Hematopoietic multipotent progenitor cell treated with erythropoietin and hydrocortisone succinate and interleukin-3 and kit ligand, for 8 days (in vitro differentiated cells): ENCODE data around the gene TSPAN18.

ENCODE experiments used
- DNase-seq: peaks from one replicate; pipeline ENCODE4 v3.0.0-alpha.2; 2015

The TSPAN18 gene, protein sequence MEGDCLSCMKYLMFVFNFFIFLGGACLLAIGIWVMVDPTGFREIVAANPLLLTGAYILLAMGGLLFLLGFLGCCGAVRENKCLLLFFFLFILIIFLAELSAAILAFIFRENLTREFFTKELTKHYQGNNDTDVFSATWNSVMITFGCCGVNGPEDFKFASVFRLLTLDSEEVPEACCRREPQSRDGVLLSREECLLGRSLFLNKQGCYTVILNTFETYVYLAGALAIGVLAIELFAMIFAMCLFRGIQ

DNA sequence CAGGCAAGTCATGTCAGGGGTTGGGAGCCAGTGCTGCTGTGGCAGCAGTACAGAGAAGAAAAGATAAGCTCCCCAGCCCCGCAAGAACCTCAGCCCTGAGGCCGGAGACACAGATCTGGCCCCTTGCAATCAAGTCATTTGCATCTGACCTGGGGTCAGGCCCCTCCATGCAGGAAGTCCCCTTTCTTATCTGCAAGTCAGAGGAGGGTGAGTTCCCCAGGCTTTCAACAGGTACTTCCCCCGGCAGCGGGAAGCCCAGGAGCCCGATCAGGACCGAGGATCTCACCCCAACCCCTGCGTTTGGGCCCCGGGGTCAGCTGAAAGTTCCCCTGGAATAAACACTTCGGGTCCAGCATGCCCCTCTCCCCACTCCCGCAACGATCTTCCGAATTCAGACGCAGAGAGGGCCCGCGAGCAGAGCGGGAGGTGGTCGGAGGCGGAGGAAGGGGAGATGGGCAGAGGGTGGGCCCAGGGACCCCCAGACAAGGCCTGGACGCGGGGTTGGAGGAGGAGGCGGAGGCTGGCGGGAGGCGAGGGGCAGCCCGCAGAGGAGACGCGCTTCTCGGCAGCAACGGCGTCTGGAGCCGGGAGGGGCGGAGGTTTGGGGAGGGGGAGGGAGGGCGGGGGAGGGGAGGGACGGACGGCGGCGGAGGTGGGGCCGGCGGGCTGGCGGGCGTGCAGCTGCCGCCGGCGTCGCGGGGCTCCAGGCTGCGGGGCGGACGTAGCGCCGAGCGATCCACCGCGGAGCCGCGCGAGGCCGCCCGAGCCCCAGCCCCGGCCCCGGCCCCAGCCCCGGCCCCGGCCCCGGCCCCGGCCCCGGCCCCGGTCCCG, at the start of gene TSPAN18:
TSPAN18 (plus strand) TSS at position 680 of the 831 bp plus-strand sequence. CDS start 179,455 bp downstream, outside the sequence.
- DNase-seq = peak; percentile 54

DNA sequence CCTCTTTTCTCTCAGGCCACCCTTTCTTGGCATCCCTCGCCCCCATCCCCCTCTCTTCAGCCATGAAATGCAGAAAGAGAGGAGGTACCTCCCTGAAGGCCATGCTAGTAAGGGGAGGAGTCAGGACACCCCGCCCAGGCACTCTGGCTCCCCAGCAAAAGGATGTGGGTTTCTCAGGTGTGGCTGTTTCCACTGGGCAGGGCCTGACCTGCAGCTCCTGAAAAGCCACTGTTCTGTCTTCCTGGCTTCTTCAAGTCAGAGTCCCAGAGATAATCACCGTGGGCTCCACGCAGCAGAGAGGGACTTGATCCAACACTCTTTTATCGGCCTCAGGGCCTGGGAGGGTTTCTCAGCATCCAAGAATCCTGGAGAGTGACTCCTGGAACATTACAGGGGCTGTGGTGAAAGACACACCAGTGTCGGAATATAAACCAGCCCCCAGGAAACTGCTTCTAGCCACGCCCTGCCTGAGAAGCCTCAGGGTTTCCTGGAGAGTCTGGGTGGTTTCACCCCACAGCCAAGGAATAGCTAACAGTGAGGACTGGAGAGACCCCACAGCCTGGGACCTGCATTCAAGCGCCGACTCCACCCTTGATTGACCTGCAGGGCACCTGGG, 45.7 kb upstream of the TSPAN18 start:
- no peak for DNase-seq

DNA sequence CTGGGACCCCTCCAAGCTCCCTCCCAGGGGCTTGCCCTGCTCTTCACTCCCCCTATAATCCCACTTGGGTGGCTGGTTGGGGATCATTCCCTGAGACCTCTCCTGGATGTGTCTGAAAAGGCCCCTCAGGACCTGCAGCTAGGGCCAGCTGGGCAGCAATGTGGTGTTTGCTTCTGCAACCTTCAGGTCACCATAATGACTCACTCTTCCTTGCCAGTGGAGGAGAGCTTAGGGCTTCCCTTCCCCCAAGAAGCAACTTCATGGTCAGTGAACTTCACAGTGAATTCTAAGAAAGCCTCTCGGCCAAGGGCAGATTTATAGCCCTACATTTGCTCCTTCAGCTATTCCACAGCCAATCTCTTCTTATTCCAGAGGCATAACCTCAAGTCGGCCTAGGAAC, 45.1 kb upstream of the TSPAN18 start:
- DNase-seq = no peak

DNA sequence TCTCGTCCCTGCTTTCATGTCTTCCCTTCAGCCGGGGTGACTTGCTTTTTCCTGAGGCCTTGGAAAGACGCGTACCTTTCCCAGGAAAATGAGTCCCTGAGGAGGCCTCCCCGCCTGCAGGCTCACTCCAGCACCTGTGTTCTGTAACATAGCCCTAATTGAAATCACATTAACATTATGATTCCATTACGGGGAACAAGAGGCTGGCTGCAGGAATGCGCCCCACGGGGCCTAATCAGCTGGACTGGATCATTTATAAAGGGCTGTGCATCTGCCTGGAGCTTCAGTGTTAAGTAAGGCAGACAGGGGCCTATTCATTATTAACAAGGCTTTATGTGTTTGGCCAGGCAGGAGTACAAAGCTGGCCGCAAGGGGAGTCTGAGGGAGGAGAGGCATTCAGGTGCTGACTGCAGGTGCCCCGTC, 41.9 kb upstream of the TSPAN18 start:
- no peak for DNase-seq

DNA sequence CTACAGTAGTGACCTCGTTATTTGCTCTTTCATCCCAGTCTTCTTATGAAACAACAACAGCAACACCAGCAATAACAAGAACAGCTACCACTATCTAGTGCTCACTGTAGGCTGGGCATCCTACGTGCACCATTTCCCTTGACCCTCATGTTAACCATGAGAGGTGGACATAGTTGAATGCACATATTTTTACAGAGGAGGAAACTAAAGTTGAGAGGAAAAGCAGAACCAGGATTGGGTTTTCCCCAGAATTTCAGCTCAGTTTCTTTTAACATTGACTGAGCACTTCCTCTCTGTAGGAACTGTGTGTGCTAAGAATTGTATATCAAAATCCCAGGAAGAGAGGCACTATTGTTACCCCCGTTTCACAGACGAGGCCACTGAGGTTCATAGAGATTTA, 39.4 kb upstream of the TSPAN18 start:
- DNase-seq = no peak

DNA sequence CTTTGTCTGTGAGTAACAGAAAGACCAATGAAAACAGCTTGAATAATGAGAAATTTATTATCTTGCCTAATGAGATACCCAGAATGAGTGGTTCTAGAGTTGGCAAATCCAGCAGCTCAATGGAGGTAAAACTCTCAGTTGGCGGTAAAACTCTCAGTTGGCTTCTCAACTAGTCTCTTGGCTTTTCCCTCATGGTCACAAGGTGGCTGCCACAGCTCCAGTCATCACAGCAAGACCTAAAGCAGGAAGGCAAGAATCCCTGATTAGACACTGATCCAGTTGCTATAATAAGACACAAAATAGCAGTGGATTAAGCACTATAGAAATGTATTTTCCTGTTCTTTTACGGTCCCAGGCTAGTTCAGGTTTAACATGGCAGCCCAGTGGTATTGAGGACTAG, 37.5 kb upstream of the TSPAN18 start:
- no peak for DNase-seq

DNA sequence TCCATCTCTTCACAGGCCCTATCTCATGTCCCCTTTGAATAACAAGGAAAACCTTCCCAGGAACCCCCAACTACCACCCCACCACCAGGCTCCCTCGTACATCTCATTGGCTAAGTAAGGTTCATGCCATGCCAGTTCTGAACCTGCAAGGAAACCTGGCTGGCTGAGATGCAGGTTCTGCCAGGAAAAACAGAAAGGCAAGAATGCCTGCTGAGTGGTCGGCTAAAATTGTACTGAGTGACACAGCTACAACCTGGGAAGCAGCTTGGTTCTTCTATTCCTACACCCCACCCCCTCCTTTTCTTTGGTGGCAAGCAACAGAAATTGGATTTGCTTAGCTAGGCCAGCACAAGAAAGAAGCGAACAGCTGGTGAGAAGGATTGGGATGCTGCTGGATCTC, 36.1 kb upstream of the TSPAN18 start:
- no peak for DNase-seq

DNA sequence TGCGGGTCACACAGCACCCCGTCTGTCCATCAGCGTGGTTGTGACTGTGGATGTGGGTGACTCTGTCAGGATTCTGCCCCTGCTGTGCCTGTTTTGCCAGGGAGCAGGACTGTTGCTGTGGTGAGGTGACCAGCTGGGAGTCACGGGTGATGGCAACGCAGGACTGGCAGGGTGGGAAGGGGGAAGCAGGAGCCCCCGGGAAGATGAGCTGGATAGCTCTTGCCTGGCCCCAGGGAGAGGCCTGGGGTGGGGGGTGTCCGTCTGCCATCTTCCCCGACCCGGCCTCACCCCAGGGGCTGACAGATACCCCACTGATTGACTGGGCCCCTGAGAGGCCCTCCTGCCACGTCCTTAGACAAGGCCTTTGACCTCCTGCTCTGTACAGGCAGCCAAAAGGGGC, 34.3 kb upstream of the TSPAN18 start:
- DNase-seq = no peak

DNA sequence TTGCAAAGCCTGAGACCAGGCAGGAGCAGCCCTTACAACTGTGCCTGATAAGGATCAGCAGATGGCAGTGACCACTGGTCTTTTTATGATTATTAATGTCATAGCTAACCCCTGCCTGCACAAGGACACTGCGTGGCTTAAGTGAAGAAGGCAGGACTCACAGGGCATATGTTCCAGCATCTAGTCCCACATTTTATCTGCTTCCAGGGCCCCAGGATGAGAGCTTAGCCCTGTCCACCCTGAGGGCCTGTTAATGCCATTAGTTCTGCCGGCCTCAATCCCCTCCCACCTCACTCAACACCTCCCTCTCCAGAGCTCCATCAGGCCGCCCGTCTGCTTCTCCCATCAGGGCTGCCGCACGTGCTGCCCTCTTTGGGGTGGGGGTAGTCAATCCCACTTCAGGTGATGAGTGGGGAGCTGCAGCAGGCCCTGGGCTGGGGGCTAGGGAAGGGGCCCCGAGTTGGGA, 33.1 kb upstream of the TSPAN18 start:
- no peak for DNase-seq

DNA sequence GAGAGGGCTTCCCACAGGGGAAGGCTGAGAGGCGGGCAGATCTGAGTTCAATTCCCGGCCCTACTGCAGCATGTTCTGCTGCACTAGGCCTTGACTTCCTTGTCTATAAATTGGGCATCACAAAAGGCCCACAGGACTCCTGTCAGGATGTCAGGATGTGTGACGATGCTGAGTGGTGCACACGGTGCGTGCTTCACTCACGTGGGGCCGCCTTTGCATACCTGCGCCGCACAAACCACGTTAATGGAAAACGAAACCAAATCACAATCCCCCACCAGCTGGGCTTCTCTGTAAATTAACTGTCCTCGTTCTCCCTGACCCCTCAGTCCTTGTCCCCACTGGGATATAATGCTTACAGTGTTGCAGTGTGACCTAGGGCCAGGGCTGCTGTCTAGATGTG, 32.3 kb upstream of the TSPAN18 start:
- no peak for DNase-seq

DNA sequence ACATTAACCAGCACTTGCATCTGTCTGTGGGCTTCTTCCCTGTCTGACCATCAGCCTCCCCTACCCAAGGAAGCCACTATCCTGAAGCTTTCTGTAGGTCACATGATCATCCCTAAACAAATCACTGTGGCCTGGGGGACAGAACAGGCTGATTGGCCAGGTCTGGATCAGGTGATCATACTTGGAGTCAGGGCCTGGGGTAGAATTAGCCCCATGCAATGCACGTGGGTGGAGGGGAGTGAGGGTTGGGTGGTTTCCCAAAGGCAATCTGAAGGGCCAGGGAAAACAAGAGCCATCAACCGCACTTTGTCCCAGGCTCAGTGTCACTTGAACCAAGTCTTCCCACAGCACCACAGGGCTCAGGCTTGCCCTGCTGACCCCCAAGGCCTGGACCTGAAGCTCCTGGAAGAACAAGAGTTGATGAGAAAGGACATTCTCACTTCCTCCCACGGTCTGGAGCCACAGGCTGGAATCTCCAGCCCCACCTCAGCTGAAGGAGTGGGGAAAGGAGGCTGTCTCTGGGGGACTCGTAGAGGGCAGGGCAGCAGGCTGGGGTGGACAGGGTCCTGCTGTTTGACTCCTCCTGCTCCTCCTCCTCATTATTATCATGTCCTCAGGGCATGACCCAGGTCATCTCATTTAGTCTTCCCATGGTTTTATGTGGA, 31.5 kb upstream of the TSPAN18 start:
- no peak for DNase-seq

DNA sequence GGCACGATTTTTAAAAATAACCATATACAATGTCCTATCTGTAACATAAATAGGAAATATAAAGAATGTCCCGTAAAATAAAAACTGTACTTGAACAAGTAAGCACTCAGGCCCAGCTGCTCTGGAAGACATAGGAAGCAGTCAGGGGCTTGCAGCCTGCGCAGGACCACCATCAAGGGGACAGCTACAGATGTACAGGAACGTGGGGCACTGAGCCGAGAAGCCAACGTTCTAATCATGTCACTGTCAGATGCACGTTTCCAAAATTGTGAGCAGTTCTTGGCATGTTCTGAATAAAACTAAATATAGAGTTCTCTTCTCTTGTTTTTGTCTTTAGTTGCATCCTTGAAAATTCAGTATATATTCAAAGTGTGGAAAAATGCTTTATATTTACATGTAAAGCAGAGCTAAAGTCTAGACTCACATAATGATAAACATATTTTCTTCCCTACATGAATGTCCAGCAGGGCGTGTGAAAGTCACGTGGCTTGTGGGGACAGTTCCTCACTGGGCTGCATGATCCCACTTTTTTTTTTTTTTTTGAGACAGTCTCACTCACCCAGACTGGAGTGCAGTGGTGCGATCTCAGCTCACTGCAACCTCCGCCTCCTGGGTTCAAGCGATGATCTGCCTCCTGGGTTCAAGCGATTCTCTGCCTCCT, 28.4 kb upstream of the TSPAN18 start:
- DNase-seq = no peak

DNA sequence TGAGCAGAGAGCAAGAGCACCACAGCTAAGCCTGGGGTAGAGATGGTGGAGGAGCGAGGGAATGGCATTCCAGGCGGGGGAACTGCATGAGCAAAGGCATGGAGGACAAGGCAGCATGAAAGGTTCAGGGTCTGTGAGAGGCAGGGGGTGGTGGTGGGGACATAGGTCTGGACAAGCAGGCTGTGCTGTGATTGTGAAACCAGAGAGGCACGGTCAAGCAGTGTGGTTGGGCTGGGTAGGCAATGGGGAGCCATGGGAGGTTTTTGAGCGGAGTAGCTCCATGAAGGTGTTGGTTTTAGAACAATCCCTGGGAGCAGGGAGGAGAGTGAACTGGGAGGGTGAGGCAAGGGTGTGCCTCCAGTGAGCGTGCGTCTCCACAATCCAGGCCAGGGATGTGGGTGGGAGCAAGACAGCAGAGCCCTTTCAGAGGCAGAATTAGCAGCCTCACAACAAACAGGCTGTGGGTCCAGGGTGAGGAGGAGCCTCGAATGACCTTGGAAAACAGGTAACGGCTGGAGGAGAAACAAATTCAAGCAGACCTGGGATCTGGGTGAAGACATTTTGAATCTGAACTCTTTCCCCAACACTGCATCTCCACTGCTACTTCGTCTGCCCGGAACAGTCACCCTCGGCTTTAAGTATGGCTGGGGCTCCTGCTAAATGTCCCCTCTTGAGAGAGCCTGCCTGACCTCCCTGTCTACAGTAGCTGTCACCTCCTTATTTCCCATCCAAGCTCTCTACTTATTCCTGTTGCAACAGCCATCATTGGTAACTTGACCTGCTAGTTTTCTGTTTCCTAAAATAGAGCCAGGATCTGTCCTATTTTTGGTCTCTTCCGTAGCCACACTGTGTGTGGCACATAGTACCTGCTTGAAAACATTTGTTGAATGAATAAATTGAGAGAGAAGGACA, 27.0 kb upstream of the TSPAN18 start:
- no peak for DNase-seq

DNA sequence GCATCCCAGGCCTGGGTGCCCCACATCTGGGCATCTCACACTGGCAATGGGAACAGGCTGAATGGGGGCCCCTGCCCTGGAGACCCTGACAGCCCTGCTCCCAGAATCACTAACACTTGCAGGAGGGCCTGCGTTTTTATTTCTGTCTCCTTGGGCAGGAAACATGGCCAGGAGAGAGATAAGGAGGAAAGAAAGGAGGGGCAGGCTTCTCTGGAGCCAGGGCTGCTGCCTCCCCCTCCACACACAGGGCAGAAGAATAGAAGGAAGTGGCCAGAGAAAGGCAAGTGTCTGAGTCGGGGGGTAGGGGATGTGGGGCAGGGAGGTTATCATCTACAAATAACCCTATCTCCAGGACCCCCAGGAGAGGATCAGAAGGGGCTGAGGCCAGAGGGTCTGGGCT, 25.5 kb upstream of the TSPAN18 start:
- no peak for DNase-seq

DNA sequence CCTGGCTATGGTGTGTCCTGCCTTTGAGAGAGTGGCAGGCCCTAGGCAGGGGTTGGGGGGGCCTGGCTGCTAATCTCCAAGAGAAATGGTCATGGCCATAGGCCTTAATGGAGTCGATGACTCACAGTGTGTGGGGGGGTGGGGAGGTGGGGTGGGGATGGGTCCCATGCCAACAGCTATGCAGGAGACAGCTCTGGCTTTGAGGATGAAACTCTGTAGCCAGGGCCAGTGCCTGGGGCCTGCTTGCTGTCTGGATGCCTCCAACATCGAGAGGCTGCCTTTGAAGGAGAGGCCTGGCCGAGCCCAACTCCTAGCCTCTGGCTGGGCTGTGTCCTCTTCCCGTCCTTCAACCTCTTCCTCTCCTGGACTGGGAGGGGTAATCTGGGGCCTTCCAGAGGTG, 23.9 kb upstream of the TSPAN18 start:
- DNase-seq = no peak

DNA sequence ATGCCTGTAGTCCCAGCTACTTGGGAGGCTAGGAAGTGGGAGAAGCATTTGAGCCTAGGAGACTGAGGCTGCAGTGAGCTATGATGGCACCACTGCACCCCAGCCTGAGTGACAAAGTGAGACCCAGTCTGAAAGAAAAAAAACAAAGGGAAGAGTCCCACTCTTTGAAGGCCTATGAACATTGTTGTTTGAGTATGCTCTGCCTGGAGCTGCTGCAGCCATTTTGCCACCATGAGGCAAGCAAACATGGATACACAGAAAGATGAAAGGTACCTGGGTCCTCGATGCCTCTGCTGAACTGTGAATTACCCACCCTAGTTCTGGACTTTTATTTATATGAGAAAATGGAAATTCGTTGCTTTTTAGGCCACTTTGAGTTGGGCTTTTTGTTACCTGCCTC, 19.7 kb upstream of the TSPAN18 start:
- no peak for DNase-seq

DNA sequence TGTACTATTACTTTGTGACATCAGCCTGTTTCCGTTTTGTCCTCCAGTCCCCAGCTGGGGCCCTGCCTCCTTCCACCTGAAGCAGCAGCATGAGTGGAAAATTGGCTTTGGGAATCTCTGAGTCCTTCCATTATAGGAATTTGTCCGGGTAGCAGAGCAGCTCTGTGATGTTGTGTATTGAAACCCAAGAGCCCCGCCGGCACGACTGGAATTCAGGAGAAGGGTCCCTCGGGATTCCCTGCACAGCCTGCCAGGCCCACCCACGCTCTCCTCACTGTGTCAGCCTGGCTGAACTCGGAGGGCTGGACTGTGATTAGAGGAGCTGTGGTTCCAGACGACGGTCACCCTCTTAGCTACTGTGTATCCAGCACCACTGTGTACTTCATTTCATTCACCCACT, 18.8 kb upstream of the TSPAN18 start:
- DNase-seq = no peak

DNA sequence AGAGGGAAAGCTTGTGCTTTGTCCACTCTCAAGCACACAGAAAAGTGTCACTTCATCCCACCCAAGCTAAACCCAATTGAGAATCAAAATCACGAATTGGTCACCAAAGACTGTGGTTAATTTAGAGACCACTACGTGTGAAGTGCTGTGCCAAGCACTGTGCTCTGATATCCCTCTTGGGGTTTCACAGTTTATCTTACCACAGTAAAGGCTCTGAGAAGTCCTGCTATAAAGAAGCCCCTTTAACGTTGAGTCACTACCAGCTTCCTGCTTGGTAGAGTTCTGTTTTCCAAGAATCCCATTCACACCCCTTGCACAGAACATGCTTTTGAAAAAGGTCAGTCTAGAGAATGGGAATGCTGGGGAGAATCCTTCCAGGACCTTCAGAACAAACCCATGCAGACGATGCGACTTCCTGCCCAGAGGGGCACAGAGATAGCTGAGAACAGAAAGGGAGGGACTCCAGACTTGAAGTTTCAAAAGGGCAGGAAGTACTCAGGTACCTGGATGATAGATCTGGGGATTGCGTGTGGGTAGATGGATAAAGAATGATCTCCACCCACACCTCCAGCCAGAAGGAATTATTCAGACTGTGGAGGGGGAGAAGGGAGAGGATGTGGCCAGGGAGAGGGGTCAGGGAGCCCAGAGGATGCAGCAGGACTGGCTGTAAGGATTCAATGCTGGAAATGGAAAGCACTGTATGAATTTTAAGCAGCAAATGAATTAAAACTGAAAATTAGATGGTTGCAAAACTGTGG, 18.1 kb upstream of the TSPAN18 start:
- no peak for DNase-seq

DNA sequence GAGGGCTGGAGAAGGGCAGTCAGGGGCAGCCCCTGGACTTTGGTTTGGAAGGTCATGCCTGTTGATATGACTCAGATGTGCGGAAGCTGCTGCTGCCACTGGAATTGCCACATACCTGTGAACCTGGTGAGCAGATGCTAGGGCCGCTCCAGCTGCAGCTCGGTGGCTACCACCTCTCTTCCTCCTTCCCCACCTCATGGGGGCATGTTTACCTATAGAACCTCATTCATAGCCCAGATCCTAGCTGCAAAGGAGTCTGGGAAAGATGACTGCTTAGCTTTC, 17.5 kb upstream of the TSPAN18 start:
- DNase-seq = no peak

DNA sequence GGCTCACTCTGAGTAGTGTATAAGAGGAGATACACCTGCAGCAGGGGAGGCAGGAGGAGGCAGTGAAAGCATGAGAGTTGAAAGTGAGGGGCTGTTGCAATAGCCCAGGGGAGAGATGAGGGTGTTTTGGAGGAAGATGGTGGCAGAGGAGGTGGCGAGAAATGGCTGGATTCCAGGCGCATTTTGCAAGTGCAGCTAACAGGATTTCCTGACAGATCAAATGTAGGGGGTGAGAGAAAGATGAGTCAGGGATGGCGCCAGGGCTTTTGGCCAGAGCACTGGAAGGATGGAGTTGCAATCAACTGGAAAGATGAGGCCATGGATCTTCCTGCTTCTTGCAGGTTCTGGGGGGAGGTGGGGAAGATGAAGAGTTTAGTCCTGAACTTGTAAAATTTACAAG, 16.8 kb upstream of the TSPAN18 start:
- DNase-seq = no peak

DNA sequence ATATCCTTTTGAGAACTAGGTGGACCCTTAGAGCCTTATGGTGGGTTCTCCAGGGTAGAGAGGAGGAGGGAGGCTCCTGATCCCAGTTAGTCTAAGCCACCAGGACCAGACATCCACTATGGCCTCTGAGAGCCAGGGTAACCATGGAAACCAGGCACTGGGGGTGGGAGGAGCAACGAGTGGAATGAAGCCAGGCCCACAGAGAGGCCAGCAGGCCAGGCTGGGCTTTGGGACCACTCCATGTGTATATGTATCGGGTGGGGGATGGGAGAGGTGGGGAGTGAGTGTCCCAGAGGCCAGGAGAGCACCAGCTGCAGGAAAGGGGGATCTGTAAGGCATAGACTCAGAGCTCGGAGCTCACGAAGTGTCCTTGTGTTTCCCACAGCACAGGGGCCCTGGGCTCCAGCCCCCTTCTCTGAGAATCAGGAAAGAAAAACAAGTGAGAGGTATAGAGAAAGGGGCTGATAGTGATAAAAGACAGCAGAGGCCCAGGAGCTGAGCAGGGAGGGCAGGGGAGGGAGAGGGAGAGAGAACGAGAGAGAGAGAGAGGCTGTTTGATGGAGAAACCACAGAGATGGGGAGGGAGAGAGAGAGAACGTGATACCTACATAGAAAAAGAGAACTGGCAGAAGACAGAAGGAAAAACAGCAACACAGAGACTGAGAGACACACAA, 15.5 kb upstream of the TSPAN18 start:
- no peak for DNase-seq
